ENCODE results near the gene CTSE. TPM values are rescaled to one million over a fixed set of nuclear protein-coding genes. Genes with fewer than 3 reads are reported as not detected.

Gene CTSE
- total and polyA plus RNA-seq, 2 of the 13 experiments (the other 11 are each of a cell fraction or from before 2014, with no cell fraction given) = 0.50 to 0.69 TPM

- no peak overlapping the region for H3K4me3 ChIP-seq (replicated peaks in 1 of 3; ENCODE audit: insufficient read depth in 1 of 3, low read depth in 2 of 3, low read length in 3 of 3)
- no peak overlapping the region for H2AFZ ChIP-seq (ENCODE audit: low read length)
- no peaks in the 10 kb centered on the region for H3K27me3 ChIP-seq (ENCODE audit: control insufficient read depth in 1 of 2, insufficient read depth in 2 of 2, low read length in 2 of 2)
- H3K4me1 ChIP-seq (ENCODE audit: insufficient read depth, low read length) = no peaks in the 10 kb centered on the region
- intact Hi-C loops (cut with micrococcal nuclease; ENCODE audit: unreplicated experiment) (no loop called here), in situ Hi-C loops (cut with HindIII; ENCODE audit: extremely low pct_ligation_motif_present, low pct_unique_long_range_greater_than_20kb) (no loop called here)
- H3K36me3 ChIP-seq (replicated peaks in 1 of 2; ENCODE audit: control insufficient read depth in 1 of 2, insufficient read depth in 2 of 2, low read length in 2 of 2) = peaks cover 2 to 9% of the 10 kb centered on the region in 2 experiments; a peak in 3 of 5 replicates
- no TSS peak for BruUV-seq (replicated peaks)
- CTCF ChIA-PET (ENCODE audit: low intra/inter-chr PET ratio, low total read pairs) = no interaction called here
- H3K27ac ChIP-seq (ENCODE audit: extremely low read length, insufficient read depth, low read length) = no peak overlapping the region
- no peaks in the 10 kb centered on the region for H4K20me1 ChIP-seq (ENCODE audit: insufficient read depth, low read length)
- FAIRE-seq (no peak), DNase-seq (ENCODE audit: low spot score) (no peak), ATAC-seq (no peak)
- TF ChIP-seq RBM22 (optimal IDR thresholded peaks at IDR 0.05; ENCODE audit: low read length) (peak; percentile 29), CREB1 (IDR thresholded peaks at IDR 0.05) (no peak), CREB1 (CRISPR knock-in tag; IDR thresholded peaks at IDR 0.05) (no peak)
- no peaks in the 10 kb centered on the region for H3K79me2 ChIP-seq (ENCODE audit: insufficient read depth, low read length)
- no peak overlapping the region for H3K4me2 ChIP-seq (ENCODE audit: low read depth, low read length)
- WGBS (ENCODE audit: low lambda C conversion rate) = 96% methylated on average over 5 of the region's 6 CpGs
- no peak overlapping the region for H3K9ac ChIP-seq (ENCODE audit: insufficient read depth, low read depth, low read length)
- POLR2A ChIA-PET = interaction anchor here (1.2 kb wide), 1 partner anchor 11 kb away, joined by 3 read pairs; no protein-coding TSS in a partner anchor
- no peaks in the 10 kb centered on the region for H3K9me3 ChIP-seq (ENCODE audit: low read length)
Observed at GRCh38 chr1:206066479-206067171, 42.9 kb upstream of the CTSE start.

DNA sequence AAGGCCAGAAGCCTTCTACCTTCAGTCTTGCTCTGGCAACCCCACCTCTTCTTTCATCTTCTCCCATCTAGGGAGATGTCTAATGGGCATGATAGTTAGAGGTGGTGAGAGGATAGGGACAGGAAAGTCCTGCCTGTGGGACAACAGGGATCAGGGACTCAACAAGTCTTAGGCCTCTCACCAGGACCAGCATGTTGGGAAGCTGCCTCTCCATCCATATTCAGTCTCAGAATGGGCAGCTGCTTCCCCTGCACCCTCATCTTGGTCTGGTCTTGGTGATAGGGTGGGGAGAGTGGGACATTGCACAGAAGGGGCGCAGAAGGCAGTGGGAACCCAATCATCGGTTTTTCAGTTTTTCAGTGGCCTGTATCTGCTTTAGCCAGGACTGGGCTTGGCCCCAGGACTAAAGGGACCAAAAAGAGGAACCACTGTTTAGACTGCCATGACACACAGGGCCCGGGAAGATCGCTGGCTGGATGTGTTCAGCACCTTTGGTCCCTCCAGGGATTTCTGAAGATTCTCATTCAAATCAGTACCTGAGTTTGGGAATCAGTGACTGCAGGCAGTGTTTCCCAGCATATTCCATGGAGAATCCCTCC lies 42.0 kb upstream of the CTSE start:
- Histone ChIP-seq H3K27ac (ENCODE audit: extremely low read length, insufficient read depth, low read length) (no peak overlapping the region), H3K27me3 (ENCODE audit: control insufficient read depth in 1 of 2, insufficient read depth in 2 of 2, low read length in 2 of 2) (no peaks in the 10 kb centered on the region), H3K9ac (ENCODE audit: insufficient read depth, low read depth, low read length) (no peak overlapping the region), H3K79me2 (ENCODE audit: insufficient read depth, low read length) (no peaks in the 10 kb centered on the region), H3K4me1 (ENCODE audit: insufficient read depth, low read length) (no peaks in the 10 kb centered on the region), H3K36me3 (replicated peaks in 1 of 2; ENCODE audit: control insufficient read depth in 1 of 2, insufficient read depth in 2 of 2, low read length in 2 of 2) (peaks cover 2 to 15% of the 10 kb centered on the region in 2 experiments; a peak in 4 of 5 replicates), H4K20me1 (ENCODE audit: insufficient read depth, low read length) (no peaks in the 10 kb centered on the region), H2AFZ (ENCODE audit: low read length) (no peak overlapping the region), H3K9me3 (ENCODE audit: low read length) (no peaks in the 10 kb centered on the region), H3K4me2 (ENCODE audit: low read depth, low read length) (no peak overlapping the region), H3K4me3 (replicated peaks in 1 of 3; ENCODE audit: insufficient read depth in 1 of 3, low read depth in 2 of 3, low read length in 3 of 3) (no peak overlapping the region)
- ChIA-PET POLR2A (no interaction called here), CTCF (ENCODE audit: low intra/inter-chr PET ratio, low total read pairs) (no interaction called here)
- FAIRE-seq (no peak), ATAC-seq (no peak), DNase-seq (ENCODE audit: low spot score) (no peak)
- WGBS (ENCODE audit: low lambda C conversion rate) = 100% methylated on average over 3 of the region's 4 CpGs
- in situ Hi-C loops (cut with HindIII; ENCODE audit: extremely low pct_ligation_motif_present, low pct_unique_long_range_greater_than_20kb) = no loop called here
- no TSS peak for BruUV-seq (replicated peaks)
- intact Hi-C loops (cut with micrococcal nuclease; ENCODE audit: unreplicated experiment) = no loop called here
- TF ChIP-seq, protein P1, sequence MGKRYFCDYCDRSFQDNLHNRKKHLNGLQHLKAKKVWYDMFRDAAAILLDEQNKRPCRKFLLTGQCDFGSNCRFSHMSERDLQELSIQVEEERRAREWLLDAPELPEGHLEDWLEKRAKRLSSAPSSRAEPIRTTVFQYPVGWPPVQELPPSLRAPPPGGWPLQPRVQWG (CRISPR knock-in tag; IDR thresholded peaks at IDR 0.05; ENCODE audit: borderline replicate concordance, low read depth) = no peak
- TF ChIP-seq SMC3 (IDR thresholded peaks at IDR 0.05; ENCODE audit: low read length) = no peak
- no peak for TF ChIP-seq ZNF3 (CRISPR knock-in tag; IDR thresholded peaks at IDR 0.05)
- TF ChIP-seq, protein P2, sequence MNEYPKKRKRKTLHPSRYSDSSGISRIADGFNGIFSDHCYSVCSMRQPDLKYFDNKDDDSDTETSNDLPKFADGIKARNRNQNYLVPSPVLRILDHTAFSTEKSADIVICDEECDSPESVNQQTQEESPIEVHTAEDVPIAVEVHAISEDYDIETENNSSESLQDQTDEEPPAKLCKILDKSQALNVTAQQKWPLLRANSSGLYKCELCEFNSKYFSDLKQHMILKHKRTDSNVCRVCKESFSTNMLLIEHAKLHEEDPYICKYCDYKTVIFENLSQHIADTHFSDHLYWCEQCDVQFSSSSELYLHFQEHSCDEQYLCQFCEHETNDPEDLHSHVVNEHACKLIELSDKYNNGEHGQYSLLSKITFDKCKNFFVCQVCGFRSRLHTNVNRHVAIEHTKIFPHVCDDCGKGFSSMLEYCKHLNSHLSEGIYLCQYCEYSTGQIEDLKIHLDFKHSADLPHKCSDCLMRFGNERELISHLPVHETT (CRISPR knock-in tag; conservative IDR thresholded peaks at IDR 0.05) = no peak
- TF ChIP-seq SP4 (CRISPR knock-in tag; IDR thresholded peaks at IDR 0.05) = no peak
- TF ChIP-seq, protein P3, sequence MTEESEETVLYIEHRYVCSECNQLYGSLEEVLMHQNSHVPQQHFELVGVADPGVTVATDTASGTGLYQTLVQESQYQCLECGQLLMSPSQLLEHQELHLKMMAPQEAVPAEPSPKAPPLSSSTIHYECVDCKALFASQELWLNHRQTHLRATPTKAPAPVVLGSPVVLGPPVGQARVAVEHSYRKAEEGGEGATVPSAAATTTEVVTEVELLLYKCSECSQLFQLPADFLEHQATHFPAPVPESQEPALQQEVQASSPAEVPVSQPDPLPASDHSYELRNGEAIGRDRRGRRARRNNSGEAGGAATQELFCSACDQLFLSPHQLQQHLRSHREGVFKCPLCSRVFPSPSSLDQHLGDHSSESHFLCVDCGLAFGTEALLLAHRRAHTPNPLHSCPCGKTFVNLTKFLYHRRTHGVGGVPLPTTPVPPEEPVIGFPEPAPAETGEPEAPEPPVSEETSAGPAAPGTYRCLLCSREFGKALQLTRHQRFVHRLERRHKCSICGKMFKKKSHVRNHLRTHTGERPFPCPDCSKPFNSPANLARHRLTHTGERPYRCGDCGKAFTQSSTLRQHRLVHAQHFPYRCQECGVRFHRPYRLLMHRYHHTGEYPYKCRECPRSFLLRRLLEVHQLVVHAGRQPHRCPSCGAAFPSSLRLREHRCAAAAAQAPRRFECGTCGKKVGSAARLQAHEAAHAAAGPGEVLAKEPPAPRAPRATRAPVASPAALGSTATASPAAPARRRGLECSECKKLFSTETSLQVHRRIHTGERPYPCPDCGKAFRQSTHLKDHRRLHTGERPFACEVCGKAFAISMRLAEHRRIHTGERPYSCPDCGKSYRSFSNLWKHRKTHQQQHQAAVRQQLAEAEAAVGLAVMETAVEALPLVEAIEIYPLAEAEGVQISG (CRISPR knock-in tag; IDR thresholded peaks at IDR 0.05) = no peak
- no peak for TF ChIP-seq MTA3 (CRISPR knock-in tag; IDR thresholded peaks at IDR 0.05)
- TF ChIP-seq ZNF343 (CRISPR knock-in tag; IDR thresholded peaks at IDR 0.05) = no peak
- TF ChIP-seq GPBP1L1 (CRISPR knock-in tag; IDR thresholded peaks at IDR 0.05) = no peak
- TF ChIP-seq SIN3A (IDR thresholded peaks at IDR 0.05; ENCODE audit: borderline replicate concordance, low read depth, low read length) = no peak

Data from HepG2 (cell line).